ENCODE data around the gene CELSR1. TPM values are rescaled to one million over a fixed set of nuclear protein-coding genes. Genes with fewer than 3 reads are reported as not detected.

The CELSR1 gene
- total RNA-seq, 3 donors from 2014 or later, result 0.96 to 36.7 (median 21.2) TPM

DNA sequence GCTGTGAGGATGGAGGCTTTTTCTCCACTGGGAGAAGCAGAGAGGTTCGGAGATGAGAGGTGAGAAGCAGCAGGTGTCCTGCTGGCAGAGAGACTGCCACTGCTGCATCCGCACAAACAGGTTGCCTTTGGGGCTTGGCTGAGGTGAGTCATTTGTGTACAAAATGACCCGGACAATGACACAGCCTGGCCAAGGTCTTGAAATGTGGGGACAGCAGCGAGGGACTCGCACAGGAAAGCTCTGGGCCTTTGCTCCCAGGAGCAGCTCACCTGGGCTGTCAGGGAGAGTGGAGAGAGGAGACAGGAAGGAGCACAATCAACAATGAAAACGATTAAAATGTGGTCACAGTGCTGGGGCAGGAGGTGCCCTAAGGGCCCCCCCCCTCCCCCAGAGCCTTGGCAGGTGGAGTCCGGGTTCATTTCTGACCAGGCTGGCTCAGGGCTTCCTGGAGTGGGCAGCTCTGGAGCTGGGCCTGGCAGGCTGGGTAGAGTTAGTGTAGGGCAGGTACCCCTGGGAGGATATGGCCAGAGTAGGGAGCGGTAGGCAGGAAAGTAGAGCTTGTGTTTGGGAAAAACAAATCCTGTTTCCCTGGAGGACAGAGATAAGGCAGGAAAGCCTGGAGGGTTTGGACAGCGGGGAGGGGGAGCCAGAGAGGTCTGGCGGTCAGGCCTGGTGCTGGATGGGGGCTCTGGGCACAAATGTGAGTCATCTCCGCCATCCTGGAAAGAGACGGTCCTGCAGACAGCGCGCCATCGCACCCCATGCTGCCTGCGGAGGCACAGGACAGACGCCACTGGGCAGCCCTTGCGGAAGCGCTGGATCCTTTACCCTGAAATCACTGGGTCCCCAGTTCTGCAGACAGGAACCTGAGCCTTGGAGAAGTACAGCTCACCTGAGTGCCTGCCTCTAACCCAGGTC is 37.8 kb upstream of the CELSR1 start:
- peak overlapping the region; percentile 89 for H3K27ac ChIP-seq
- DNase-seq (ENCODE audit: low spot score in 2 of 2), result peak; percentile 72 to 80
- H3K4me3 ChIP-seq, result no peak overlapping the region
- no peaks in the 10 kb centered on the region for H3K27me3 ChIP-seq
- H3K4me1 ChIP-seq, result peaks cover 13 to 22% of the 10 kb centered on the region in 2 donors
- no peaks in the 10 kb centered on the region for H3K36me3 ChIP-seq
- peaks cover 4 to 9% of the 10 kb centered on the region in 2 donors for H3K9me3 ChIP-seq
- TF ChIP-seq POLR2AphosphoS5 (IDR thresholded peaks at IDR 0.05) (peak in 1 of 3 donors; percentile 20), POLR2A (IDR thresholded peaks at IDR 0.05) (no peak)
- intact Hi-C loops (cut with DNase I; ENCODE audit: low total_unique reads), result no loop called here

DNA sequence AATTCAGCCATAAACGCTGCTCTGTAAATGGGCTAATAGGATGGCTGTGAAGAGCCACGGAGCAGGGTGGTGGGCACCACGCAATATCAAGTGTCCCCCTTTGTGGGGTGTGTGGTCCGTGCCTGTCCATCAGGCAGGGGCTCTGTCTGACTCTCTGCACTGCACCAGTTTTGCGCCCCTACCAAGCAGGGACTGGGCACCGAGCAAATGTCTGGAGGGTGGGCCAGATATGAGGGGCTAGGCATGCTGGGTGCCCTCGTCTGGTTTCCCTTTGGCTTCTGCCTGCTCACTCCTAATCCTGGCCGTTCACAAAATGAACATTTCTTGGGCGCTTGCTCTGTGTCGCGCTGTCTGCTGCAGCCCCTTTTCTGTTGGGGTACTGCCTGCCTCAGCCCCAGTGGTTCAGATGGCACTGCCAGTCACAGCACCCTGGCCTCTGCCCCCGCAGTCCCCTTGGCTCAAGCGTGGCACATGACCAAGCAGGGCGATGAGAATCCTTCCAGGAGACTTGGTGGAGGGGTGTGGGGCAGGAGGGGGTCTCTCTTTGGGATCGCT is 37.1 kb upstream of the CELSR1 start:
- Histone ChIP-seq H3K4me1 (peaks cover 13 to 22% of the 10 kb centered on the region in 2 donors), H3K27me3 (no peaks in the 10 kb centered on the region), H3K9me3 (peaks cover 4 to 9% of the 10 kb centered on the region in 2 donors), H3K36me3 (no peaks in the 10 kb centered on the region), H3K27ac (peak overlapping the region; percentile 89), H3K4me3 (no peak overlapping the region)
- intact Hi-C loops (cut with DNase I; ENCODE audit: low total_unique reads), result no loop called here
- DNase-seq (ENCODE audit: low spot score in 2 of 2), result no peak
- TF ChIP-seq, protein P1, sequence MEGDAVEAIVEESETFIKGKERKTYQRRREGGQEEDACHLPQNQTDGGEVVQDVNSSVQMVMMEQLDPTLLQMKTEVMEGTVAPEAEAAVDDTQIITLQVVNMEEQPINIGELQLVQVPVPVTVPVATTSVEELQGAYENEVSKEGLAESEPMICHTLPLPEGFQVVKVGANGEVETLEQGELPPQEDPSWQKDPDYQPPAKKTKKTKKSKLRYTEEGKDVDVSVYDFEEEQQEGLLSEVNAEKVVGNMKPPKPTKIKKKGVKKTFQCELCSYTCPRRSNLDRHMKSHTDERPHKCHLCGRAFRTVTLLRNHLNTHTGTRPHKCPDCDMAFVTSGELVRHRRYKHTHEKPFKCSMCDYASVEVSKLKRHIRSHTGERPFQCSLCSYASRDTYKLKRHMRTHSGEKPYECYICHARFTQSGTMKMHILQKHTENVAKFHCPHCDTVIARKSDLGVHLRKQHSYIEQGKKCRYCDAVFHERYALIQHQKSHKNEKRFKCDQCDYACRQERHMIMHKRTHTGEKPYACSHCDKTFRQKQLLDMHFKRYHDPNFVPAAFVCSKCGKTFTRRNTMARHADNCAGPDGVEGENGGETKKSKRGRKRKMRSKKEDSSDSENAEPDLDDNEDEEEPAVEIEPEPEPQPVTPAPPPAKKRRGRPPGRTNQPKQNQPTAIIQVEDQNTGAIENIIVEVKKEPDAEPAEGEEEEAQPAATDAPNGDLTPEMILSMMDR (IDR thresholded peaks at IDR 0.05), result no peak
- no peak for TF ChIP-seq POLR2A (IDR thresholded peaks at IDR 0.05)
- TF ChIP-seq POLR2AphosphoS5 (IDR thresholded peaks at IDR 0.05), result no peak

DNA sequence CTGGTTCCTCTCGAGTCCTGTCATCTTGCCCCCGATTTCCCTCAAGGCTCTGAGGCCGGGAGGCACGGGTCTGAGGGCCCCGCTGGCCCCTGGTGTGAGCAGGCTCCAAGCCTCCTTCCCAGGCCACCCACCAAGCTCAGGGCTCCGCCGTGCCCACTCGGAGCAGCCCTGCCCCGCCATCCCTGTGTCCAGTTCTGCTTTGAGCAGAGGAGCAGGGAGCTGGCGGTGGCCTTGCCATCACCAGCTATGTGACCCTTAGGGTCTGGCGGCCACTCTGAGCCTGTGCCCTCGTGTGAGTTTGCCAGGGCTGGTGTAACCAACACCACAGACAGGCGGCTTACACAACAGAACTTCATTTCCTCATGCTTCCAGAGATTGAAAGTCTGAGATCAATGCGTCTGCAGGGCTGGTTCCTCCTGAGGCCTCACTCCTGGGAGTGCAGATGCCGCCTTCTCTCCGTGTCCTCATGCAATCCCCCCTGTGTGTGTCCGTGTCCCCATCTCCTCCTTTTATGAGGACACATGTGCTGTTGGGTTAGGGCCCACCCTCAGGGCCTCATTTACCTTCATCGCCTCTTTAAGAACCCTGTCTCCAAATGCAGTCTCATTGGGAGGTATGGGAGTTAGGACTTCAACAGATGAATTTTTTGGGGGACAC is 36.5 kb upstream of the CELSR1 start:
- intact Hi-C loops (cut with DNase I; ENCODE audit: low total_unique reads), result no loop called here
- Histone ChIP-seq H3K9me3 (peaks cover 4 to 9% of the 10 kb centered on the region in 2 donors), H3K27me3 (no peaks in the 10 kb centered on the region), H3K36me3 (no peaks in the 10 kb centered on the region), H3K4me3 (no peak overlapping the region), H3K27ac (no peak overlapping the region), H3K4me1 (peaks cover 13 to 22% of the 10 kb centered on the region in 2 donors)
- TF ChIP-seq POLR2A (IDR thresholded peaks at IDR 0.05) (no peak), POLR2AphosphoS5 (IDR thresholded peaks at IDR 0.05) (no peak)
- TF ChIP-seq, protein P1 (IDR thresholded peaks at IDR 0.05), result no peak
- no peak for DNase-seq (ENCODE audit: low spot score in 2 of 2)

DNA sequence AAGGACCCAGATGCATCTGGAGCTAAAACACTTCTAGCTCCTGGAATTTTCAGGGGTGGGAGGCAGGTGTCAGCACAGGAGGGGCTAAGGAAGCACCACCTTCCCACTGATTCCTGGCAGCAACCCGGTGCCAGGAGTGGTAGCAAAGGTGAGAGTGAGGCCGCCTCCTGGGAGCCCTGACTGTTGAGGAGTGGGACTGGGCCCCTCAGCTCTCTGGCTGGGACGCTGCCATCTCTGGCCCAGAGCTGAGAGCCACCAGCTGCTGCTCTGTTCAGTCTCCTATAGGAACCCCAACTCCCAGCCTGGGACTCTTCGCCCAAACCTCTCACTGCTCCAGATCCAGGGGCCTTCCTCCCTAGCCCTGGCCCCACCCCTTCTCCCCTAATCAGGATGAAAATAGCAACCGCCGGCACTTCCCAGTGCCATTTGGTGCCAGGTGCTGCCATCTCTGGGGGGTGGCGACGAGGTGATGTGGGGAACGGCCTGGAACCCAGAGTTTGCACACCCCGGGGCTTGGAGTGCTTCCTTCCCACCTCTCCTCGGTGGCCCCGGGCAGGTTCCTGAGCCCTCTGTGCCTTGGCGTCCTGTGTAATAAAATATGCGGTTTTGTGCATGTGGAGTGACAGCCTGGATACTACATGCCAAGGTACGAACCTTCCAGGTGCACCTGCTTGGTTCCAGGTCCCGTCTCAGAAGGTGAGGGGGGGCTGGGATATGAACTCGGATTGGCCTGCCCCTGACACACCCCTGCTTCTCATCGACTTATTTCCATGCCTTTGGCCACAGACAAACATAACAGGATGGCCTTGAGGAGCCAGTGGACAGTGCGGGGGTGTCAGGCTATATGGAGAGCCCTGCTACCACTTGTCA is 35.7 kb upstream of the CELSR1 start:
- Histone ChIP-seq H3K27ac (no peak overlapping the region), H3K9me3 (peaks cover 4 to 9% of the 10 kb centered on the region in 2 donors), H3K4me1 (peaks cover 13 to 15% of the 10 kb centered on the region in 2 donors), H3K4me3 (no peak overlapping the region), H3K27me3 (no peaks in the 10 kb centered on the region), H3K36me3 (no peaks in the 10 kb centered on the region)
- no peak for DNase-seq (ENCODE audit: low spot score in 2 of 2)
- intact Hi-C loops (cut with DNase I; ENCODE audit: low total_unique reads), result no loop called here
- TF ChIP-seq POLR2A (IDR thresholded peaks at IDR 0.05) (no peak), POLR2AphosphoS5 (IDR thresholded peaks at IDR 0.05) (no peak)
- TF ChIP-seq, protein P1 (IDR thresholded peaks at IDR 0.05), result no peak
